Ectodermal cell (in vitro differentiated cells): Measurements from ENCODE around the gene TMEM220.

Source experiments
- H3K27ac ChIP-seq: 2 replicates; pipeline ENCODE4 v1.7.0; 2013; ENCODE audit warnings: mild to moderate bottlenecking, low read depth, low read length; ENCODE audit not compliant: insufficient read depth, poor library complexity, severe bottlenecking
- H3K27me3 ChIP-seq: 2 replicates; pipeline ENCODE4 v1.7.0; 2013; ENCODE audit warnings: mild to moderate bottlenecking, low read length; ENCODE audit not compliant: insufficient read depth, control insufficient read depth, poor library complexity, severe bottlenecking
- H3K36me3 ChIP-seq: one replicate; pipeline ENCODE4 v1.7.0; 2013; ENCODE audit warnings: low read length; ENCODE audit not compliant: control insufficient read depth, insufficient read depth
- H3K4me1 ChIP-seq: one replicate; pipeline ENCODE4 v1.7.0; 2013; ENCODE audit warnings: low read length; ENCODE audit not compliant: control insufficient read depth, insufficient read depth
- H3K4me3 ChIP-seq: 2 replicates; pipeline ENCODE4 v1.7.0; 2013; ENCODE audit warnings: low read depth, low read length, control low read depth; ENCODE audit not compliant: insufficient read depth
- H3K9me3 ChIP-seq: 2 replicates; pipeline ENCODE4 v1.7.0; 2013; ENCODE audit warnings: mild to moderate bottlenecking, low read length, moderate library complexity; ENCODE audit not compliant: control insufficient read depth
- WGBS, 2 experiments: methylation state at CpG; one replicate each; pipeline ENCODE4 v1.1.7; 2013; ENCODE audit warnings: missing lambda C conversion rate in 2 of 2; 5-methylcytosine and 5-hydroxymethylcytosine counted together

TMEM220 gene

DNA sequence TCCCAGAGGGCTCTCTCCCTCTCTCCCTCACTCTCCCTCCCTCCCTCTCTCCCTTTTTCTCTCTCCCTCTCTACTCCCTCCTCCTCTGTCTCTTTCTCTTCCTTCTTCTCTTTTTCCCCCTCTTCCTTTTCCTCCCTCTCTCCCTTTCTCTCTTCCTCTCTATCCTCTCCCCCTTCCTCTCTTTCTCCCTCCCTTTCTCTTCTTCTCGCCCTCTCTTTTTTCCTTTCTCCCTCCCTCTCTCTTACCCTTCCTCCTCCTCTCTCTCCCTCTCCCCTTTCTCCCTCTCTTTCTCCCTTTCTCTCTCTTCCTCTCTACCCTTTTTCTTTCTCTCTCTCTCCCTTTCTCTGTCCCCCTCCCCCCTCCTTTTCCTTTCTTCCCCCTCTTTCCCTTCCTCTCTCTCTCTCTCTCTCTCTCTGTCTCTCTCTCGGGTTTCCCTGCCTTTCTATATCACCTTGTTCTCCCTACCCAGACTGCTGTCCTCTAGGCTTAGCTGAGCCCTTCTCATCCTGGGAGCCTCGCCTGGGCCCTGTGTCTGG is 25.8 kb upstream of the TMEM220 start:
- Histone ChIP-seq H3K27me3 (peaks cover 5% of the 10 kb centered on the region), H3K27ac (no peak overlapping the region), H3K9me3 (no peaks in the 10 kb centered on the region), H3K4me1 (peaks cover 16% of the 10 kb centered on the region), H3K4me3 (no peak overlapping the region), H3K36me3 (no peaks in the 10 kb centered on the region)
- 49 to 54% methylated on average over 3 of the region's 3 CpGs for WGBS, 2 experiments

DNA sequence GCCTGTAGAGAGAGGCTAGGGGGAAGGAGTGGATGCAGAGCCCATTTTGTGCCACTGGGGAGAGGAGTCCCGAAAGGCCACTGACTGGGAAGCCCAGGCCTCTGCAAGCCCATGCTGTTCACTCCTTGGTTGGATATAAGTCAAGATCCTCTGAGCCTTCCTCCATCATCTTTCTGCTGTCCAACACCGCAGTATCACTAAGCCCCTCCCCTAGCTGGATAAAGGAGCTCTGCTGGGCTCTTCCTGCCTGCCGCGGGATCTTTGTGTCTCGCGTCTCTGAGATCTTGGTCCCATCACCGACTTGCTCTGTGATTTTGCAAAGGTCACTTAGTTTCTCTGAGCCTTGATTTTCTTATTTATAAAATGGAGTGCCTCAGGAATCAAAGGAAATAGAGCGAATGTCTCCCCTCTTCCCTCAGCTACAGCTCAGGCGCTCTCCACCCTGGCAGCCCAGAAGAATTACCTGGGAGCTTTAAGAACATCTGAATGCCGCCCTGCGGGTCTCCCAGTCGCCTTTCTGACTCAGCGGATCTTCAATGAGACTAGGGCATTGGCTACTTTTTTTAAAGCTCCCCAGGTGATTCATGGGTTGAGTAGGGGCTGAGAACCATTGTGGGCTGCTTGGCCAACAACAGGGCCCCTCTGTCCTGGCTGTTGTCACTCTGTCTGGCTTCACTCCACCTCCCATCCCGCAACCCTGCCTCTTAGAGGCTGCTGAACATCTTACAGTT is 25.2 kb upstream of the TMEM220 start:
- no peak overlapping the region for H3K4me3 ChIP-seq
- whole genome bisulfite sequencing, 2 experiments = 4% methylated on average over 14 of the region's 14 CpGs
- no peak overlapping the region for H3K27ac ChIP-seq
- H3K27me3 ChIP-seq = peaks cover 5% of the 10 kb centered on the region
- peaks cover 16% of the 10 kb centered on the region for H3K4me1 ChIP-seq
- no peaks in the 10 kb centered on the region for H3K9me3 ChIP-seq
- no peaks in the 10 kb centered on the region for H3K36me3 ChIP-seq

GRCh38 chr17:10754109-10754508 is 24.3 kb upstream of the TMEM220 start:
- Histone ChIP-seq H3K36me3 (no peaks in the 10 kb centered on the region), H3K9me3 (no peaks in the 10 kb centered on the region), H3K4me1 (peaks cover 16% of the 10 kb centered on the region), H3K27me3 (peaks cover 5% of the 10 kb centered on the region), H3K4me3 (no peak overlapping the region), H3K27ac (no peak overlapping the region)
- 13 to 25% methylated on average over 2 of the region's 2 CpGs for WGBS, 2 experiments

DNA sequence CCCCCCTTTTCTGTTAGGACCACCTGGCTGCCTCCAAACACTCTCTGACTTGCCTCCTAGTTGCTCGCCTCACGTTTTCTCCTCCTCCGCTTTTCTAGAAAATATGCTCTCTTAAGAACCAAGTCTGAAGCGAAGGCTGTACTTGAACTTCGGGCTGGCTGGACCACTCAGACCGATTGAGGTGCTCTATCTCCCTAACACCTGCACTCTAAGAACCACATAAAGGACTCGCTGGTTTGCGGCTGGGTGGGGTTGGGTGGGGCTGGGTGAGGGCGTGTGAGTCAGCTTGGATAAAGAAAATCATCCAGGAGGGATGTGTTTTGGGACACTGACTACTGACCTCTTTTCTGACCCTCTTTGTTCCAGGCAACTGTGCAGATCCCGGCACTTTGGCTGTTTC is 22.9 kb upstream of the TMEM220 start:
- Histone ChIP-seq H3K4me1 (peaks cover 16% of the 10 kb centered on the region), H3K27me3 (peaks cover 5% of the 10 kb centered on the region), H3K27ac (no peak overlapping the region), H3K36me3 (no peaks in the 10 kb centered on the region), H3K4me3 (no peak overlapping the region), H3K9me3 (no peaks in the 10 kb centered on the region)
- 87 to 91% methylated on average over 8 to 10 of the region's 10 CpGs for WGBS, 2 experiments

DNA sequence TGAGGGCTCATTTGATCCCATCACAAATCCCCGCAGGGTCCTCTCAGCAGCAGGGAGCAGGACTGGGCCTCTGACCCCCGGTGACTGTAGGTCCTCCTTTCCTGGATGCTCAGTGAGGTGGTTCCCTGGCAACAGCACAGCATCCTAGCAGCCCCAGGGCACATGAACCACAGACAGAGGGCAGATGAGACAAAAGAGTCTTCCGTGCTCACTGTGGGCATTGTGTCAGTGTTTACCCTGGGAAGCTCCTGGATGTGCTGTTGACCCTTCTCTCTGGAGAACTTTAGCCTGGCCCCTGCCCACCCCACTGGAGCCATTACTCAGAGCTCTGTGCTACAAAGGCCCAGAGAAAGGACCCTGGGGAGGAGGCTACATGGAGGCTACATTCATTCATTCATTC is 21.7 kb upstream of the TMEM220 start:
- H3K27me3 ChIP-seq = peaks cover 5% of the 10 kb centered on the region
- no peak overlapping the region for H3K4me3 ChIP-seq
- WGBS, 2 experiments = 61 to 71% methylated on average over 3 of the region's 3 CpGs
- no peak overlapping the region for H3K27ac ChIP-seq
- peaks cover 12% of the 10 kb centered on the region for H3K4me1 ChIP-seq
- H3K9me3 ChIP-seq = no peaks in the 10 kb centered on the region
- no peaks in the 10 kb centered on the region for H3K36me3 ChIP-seq

- no peak overlapping the region for H3K4me3 ChIP-seq
- H3K9me3 ChIP-seq = no peaks in the 10 kb centered on the region
- no peak overlapping the region for H3K27ac ChIP-seq
- H3K36me3 ChIP-seq = no peaks in the 10 kb centered on the region
- peaks cover 1% of the 10 kb centered on the region for H3K4me1 ChIP-seq
- 94 to 96% methylated on average over 4 of the region's 4 CpGs for WGBS, 2 experiments
- H3K27me3 ChIP-seq = no peaks in the 10 kb centered on the region
Measured at GRCh38 chr17:10750210-10750609, 20.4 kb upstream of the TMEM220 start.

GRCh38 chr17:10748531-10749181 is 18.8 kb upstream of the TMEM220 start:
- H3K4me3 ChIP-seq = no peak overlapping the region
- no peaks in the 10 kb centered on the region for H3K4me1 ChIP-seq
- no peaks in the 10 kb centered on the region for H3K9me3 ChIP-seq
- H3K36me3 ChIP-seq = no peaks in the 10 kb centered on the region
- H3K27ac ChIP-seq = no peak overlapping the region
- 73% methylated on average over 9 of the region's 9 CpGs for WGBS, 2 experiments
- no peaks in the 10 kb centered on the region for H3K27me3 ChIP-seq

DNA sequence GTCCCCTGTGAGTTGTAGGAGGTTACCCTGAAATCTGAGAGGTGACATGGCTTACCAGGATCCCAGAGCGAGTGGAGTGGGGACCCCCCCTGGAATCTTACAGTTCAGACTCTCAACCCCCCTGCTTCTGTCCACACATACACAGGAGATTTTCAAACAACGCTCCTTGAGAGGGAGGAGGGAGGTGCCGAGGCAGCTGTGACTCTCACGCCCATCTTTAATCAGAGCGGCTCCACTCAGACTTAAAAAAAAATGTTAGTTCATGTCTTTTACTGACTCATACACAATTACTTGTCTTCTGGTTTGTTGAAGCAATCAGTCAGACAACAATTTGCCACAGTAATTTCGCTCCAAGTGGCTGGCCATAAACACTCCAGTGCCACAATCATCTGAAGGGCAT is 15.4 kb upstream of the TMEM220 start:
- 71 to 86% methylated on average over 5 to 6 of the region's 6 CpGs for WGBS, 2 experiments
- Histone ChIP-seq H3K9me3 (no peaks in the 10 kb centered on the region), H3K4me3 (no peak overlapping the region)

GRCh38 chr17:10744501-10745000 is 14.7 kb upstream of the TMEM220 start:
- Histone ChIP-seq H3K4me1 (no peaks in the 10 kb centered on the region), H3K27ac (no peak overlapping the region), H3K27me3 (no peaks in the 10 kb centered on the region), H3K36me3 (no peaks in the 10 kb centered on the region), H3K9me3 (no peaks in the 10 kb centered on the region), H3K4me3 (no peak overlapping the region)
- 89% methylated on average over 5 to 6 of the region's 7 CpGs for WGBS, 2 experiments

More for the DNA sequence above, 15.4 kb upstream of the TMEM220 start:
- H3K27me3 ChIP-seq = no peaks in the 10 kb centered on the region
- no peaks in the 10 kb centered on the region for H3K36me3 ChIP-seq
- H3K4me1 ChIP-seq = no peaks in the 10 kb centered on the region
- H3K27ac ChIP-seq = no peak overlapping the region

- Histone ChIP-seq H3K9me3 (no peaks in the 10 kb centered on the region), H3K4me1 (no peaks in the 10 kb centered on the region), H3K36me3 (no peaks in the 10 kb centered on the region), H3K4me3 (no peak overlapping the region), H3K27me3 (no peaks in the 10 kb centered on the region), H3K27ac (no peak overlapping the region)
- 90 to 97% methylated on average over 7 to 8 of the region's 8 CpGs for WGBS, 2 experiments
Measured at GRCh38 chr17:10743316-10744009, 13.6 kb upstream of the TMEM220 start.
